RPMI8226 (cell line): ENCODE data around the gene TBCCD1.
"Not testable (repeated sequence)": the region's sequence is repeated elsewhere in the genome, so short reads cannot be mapped to it uniquely, and the experiment has no call there.

Source experiments
- DNase-seq: peaks from one replicate; pipeline ENCODE4 v3.0.0-alpha.2; 2015

TBCCD1 gene

DNA sequence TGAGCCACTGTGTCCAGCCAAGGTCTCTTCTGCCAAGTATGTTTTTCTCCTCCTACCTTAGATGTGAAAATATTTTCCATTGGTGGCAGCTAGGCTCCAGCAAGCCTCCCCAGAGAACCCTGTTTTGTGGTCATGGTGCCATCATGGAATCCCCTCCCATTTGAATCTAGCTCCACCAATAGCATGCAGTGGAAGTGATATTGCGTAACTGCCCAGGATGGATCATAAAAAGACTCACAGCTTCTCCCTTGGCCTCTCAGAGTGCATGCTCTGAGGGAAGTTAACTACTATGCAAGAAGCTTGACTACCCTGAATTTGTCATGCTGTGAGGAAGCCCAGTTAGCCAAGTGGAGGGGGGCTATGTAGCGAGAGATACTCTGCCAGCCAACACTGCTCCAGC, 50.5 kb downstream of the TBCCD1 start:
- no peak for DNase-seq

GRCh38 chr3:186515125-186515524, 52.0 kb downstream of the TBCCD1 start:
- no peak for DNase-seq

- no peak for DNase-seq
These were observed 52.7 kb downstream of the TBCCD1 start for GRCh38 chr3:186514296-186515002.

GRCh38 chr3:186513386-186513785, 53.8 kb downstream of the TBCCD1 start:
- DNase-seq = no peak

DNA sequence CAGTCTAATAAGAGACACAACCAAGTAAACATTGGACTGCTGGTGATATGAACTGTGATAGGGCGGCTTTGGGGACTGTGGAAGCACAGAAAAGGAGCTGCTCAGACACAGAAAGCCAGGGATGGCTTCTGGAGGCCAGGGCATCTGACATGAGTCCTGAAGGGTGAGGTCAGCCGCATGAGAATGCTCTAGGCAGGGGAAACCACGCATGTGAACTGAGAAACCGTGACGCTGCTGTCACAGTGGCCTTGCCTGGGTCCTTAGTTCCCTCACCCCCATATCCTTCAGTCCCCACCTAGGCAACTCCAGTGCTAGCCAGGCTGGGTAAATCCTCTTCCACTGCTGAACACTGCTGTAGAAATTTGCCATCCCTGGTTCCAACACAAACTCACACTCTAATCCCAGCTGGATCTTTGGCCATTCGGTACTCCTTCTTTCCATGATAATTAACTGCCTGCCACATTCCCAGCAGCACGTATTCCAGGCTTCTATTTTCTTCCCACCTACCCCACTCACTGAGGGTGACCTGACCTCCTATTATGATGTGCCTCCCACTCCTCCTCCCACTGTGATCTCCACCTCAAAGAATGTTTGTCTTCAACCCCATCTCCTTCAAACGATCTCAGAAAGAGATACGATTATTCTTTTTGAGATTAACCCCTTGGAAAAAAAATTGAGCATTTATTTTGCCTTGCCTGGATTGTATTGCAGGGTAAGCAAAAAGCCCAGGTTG, 54.4 kb downstream of the TBCCD1 start:
- DNase-seq = no peak

- DNase-seq = no peak
These were observed 55.4 kb downstream of the TBCCD1 start for GRCh38 chr3:186511702-186512101.

DNA sequence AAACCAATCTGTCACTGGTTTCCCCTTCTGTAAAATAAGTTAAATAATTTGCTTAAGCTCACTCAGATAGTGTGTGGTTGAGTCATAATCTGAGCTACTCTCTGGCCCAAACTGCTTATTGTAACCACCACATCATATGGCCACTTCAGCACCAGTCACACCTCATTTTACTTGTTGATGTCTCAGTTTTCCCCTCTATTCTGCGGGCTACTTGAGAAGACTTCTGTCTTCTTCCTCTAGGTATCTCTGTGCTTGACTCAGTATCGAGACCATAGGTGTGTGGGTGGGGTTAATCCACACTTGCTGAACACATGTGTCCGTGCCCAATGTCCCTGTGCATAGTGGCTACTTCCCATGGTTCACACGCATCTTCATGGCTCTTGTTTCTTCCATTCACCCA, 55.9 kb downstream of the TBCCD1 start:
- no peak for DNase-seq

- DNase-seq = no peak
These were observed 56.6 kb downstream of the TBCCD1 start for GRCh38 chr3:186510374-186511079.

DNA sequence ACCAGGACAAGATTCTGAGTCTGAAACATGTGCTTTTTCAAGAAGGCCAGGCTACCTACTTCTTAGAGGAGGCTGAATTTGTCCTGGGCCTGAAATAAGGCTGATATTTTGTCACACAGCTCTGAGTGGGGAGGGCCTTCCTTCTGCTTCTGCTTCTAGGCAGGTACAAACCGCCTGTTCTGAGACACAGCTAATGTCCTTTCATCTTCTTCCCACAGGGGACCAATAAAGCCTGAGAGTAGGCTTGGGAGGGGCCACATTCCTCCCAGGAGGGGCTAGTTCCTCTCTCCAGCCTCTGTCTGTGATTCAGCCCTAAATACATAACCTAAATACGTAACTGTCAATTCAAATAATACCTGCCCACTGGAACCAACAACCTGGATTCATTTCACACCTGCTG, 57.7 kb downstream of the TBCCD1 start:
- no peak for DNase-seq

DNA sequence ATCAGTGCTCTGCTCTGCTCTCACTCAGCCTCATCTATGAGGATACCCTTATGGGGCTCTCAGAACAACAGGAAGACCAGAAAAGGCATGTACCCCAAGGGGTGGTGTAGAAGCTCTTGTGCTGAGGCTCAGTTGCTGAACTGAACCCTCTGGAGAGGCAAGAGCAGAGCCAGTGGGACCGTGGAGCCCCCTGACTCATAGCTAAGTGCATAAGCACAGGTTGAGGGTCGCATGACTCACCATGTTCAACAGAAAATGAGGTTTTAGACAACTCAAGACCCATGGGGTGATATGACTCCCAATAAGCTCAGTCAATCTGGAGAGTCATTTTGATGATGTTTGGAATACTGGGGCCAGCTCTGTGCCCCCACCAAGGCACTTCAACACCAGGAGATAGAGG, 60.3 kb downstream of the TBCCD1 start:
- DNase-seq = no peak

DNA sequence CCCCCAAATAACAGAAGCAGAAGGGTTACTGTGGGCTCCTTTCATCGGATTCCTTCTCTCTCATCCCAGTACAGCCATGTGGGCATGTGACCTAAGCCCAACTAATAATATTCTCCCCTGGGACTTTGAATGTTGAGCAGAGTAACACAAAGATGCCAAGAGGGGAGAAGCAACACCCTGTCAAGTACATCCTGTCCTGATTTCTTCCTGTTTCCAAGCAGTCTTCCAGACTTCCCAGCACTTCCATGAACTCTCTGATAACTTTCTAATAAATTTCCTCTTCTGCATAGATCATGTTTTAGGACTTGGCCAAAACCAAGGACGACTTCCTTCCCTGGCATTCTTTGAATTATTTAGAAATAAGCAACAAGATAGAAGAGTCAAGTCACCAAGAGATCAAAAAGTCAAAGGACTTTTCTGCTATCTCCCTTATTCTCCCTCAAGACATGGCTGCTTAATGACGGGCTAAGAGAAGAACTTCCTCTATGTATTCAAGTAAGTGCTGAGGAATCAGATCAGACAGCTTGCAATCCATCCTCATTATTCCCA, 60.9 kb downstream of the TBCCD1 start:
- no peak for DNase-seq

DNA sequence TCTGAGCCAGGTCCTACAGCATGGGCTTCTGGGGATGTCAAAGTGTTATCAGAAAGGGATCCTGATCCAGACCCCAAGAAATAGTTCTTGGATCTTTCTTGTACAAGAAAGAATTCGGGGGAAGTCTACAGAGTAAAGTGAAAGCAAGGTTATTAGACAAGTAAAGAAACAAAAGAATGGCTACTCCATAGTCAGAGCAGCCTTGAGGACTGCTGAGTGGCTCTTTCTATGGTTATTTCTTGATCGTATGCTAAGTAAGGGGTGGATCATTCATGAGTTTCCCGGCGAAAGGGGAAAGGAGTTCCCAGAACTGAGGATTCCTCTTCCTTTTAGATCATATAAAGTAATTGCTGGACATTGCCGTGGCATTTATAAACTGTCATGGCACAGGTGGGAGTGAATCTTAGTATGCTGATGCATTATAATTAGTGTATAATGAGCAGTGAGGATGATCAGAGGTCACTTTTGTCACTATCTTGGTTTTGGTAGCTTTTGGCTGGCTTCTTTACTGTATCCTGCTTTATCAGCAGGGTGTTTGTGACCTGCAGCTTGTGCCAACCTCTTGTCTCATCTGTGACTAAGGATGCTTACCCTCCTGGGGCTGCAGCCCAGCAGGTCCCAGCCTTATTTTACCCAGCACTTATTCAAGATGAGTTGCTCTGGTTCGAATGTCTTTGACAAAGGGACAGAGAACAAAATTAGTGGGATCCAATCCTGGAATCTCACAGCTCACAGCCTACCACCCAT, 64.0 kb downstream of the TBCCD1 start:
- no peak for DNase-seq

GRCh38 chr3:186502138-186502948, 64.8 kb downstream of the TBCCD1 start:
- DNase-seq = no peak

- not testable (repeated sequence) for DNase-seq
These were observed 67.2 kb downstream of the TBCCD1 start for GRCh38 chr3:186499949-186500348.

DNA sequence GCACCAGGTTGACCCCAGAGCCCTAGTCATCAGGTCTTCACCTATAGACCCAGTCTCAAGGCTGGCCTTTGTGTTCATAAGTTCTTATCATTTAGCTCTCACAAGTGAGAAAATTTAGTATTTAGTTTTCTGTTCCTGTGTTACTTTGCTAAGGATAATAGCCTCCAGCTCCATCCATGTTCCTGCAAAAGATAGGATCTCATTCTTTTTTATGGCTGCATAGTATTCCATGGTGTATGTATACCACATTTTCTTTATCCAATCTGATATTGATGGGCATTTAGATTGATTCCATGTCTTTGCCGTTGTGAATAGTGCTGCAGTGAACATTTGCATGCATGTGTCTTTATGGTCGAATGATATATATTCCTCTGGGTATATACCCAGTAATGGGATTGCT, 69.1 kb downstream of the TBCCD1 start:
- DNase-seq = not testable (repeated sequence)

DNA sequence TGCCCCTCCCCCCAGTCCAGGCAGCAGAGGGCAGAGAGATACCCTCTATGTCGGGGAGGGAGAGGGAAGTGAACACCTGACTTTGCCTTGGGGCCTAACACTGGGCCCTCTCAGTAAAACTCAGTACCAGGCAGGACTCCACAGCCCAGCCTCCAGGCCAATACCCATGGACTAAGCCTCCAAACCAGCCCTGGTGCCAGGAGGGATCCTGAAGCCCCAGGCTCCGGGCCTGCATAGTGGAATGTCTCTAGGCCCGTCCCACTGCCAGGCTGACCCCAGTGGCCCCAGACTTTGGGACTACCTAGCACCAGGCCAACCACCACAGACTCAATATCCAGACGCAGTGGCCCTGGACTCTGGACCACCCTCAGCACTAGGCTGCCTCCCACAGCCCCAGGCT, 69.5 kb downstream of the TBCCD1 start:
- DNase-seq = no peak

DNA sequence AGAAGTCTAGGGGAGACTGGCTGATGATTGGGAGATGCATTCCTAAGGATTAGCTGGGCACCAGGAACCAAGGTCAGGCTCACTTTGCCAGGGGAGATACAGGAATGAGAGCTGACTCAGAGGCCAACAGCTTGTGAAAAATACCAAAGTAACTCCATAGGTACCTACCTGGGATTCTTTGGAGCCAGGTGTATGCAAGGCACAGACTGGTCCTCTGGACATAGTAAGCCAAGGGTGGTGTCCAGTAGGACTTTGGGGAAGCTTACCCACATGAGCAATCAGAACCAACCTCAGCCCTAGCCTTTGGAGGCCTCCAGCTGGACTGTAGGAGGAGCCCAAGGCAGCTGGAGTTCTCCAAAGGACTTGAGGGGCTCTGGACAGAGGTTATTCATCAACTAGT, 70.5 kb downstream of the TBCCD1 start:
- DNase-seq = no peak
